ENCODE data around the gene FGF12.

Gene FGF12

DNA sequence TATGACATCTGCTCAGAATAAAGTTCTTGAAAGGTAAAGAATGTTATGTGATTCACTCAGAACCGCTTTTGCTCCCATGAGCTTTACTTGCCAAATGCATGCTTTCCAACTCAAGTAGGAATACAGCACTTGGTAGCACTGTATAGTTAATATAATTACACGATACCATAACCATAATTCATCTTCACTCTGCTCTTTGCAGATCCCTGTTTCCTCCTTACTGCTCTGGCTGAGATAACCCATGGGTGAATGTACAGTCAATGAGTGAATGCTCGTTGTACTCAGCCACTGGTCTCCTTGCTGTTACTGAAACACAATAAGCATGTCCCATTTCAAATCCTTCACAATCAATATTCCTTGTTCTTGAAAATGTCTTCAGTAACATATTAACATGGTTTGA, 550.0 kb downstream of the FGF12 start:
- no peak for DNase-seq

DNA sequence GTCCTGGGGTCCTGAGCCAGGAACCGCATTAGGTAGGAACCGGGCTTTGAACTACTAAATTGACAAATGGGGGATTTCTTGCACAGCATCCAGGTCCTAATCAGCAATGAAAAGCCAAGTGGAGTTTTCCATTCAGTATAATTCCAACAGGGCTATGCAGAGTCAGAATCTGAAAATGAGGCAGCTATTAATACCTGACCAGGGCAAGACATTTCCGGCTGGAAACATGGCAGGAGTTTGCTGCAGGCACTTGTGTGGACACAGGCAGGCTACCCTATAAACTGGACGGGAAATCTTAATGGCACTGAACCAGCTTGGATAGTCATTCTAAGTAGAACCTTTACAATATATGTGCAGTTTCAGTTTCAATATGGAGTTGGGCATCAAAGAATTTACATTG, 553.1 kb downstream of the FGF12 start:
- no peak for DNase-seq

DNA sequence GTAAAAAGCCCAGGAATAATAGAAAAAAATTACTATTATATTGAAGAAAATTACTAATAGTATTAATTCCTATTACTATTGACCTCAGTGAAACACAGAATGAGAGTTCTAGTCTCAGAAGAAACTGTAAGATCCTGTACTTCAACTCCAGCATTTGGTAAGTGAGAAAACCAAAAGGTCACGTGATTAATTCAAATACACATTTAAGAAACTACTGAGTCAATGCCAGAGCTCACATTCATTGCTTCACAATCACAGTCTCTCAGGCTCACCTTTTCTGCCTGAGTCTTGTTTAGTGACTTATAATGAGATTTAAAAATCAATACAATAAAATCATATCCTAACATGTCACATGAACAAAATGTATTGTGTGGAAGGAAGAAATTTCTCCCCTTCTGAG, 556.1 kb downstream of the FGF12 start:
- no peak for DNase-seq

DNA sequence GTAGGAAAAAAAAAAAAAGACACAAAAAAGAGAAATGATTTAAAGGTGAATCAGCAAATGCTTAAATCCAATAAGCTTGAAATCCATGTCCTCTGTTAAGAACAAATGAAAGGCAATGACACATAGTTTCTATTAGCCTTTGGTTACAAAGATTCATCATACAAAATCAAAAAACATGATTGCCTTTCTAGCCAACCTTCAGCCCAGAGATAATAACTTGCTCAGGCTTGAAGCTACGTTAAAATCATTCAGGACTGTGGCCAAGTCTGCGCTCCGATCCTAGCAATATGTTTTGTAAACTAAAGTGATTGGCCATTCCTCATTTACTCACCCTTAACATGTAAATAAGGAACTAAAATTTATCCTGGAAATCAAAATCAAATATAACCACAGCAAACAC, 556.7 kb downstream of the FGF12 start:
- no peak for DNase-seq

DNA sequence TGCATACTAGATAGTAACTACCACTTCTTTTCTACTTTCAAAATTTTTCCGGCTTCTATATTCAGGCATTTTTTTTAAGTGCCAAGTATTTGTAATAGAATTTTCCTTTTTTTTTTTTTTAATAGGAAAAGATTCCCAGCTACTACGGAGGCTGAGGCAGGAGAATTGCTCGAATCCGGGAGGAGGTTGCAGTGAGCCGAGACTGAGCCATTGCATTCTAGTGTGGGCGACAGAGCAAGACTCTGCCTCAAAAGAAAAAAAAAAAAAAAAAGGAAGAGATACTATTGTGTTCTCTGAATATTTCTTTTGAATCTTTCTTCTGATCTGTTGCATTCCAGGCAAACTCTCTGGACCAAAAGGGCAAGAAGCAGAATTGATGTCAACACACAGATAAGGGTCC, 557.3 kb downstream of the FGF12 start:
- DNase-seq: no peak

DNA sequence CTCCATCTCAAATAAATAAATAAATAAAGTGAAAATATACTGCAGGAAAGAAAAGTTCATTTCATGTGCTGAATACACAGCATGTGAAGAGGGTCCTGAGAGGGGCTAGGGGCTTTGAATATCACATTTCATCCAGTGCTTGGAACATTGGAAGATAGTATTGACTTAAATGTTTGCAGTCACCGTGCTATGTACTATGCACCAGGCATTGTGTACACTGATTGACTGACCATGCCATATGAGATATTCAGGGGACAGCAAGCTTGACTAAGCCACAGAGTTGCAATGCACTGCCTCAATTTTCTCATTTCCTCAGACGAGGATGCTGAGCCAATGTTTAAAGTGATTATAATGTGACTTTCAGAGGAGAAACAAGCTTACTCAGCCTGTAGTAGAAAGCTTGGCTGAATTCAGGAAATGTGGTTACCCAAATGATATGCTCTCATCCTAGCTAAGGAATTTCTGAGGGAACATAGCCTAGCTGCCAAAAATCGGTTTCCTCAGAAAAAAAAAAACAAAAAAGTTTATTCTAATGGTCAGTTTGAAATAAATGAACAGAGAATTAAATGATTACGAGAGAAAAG, 557.9 kb downstream of the FGF12 start:
- no peak for DNase-seq

DNA sequence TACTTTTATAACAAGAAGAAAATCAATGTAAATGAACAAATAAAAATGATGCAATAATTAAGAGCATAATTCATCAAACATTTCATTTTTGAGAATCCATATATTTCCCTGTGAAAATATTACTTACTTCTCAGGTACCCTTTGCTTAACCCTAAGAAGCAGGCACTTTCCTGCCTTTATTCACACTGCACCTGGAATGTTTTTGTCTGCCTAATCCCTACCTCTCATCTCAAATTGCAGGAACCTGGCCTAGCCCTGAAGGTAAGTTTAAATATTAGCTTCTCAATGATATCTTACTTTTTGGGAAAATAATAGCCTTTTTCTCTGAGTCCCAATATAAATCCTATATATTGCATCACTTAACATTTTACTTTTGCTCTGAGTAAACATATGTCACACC, 559.1 kb downstream of the FGF12 start:
- DNase-seq: no peak

DNA sequence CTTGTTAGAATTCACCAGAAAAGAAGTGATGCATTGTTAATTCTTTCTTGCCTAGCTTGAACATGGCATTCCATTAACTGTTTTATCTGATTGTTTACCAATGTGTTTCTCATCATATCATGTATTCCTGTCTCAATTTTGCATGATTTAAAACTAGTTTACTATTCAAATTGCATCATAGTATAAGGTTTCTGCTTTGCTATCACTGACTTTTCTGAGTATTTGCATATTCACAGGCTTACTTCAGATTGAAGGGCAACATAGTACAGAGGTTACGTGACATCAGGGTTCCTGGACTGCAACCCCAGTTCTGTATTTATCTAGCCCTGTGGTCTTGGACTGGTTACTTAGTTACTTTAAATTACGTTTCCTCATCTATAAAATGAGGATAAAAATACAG, 561.8 kb downstream of the FGF12 start:
- no peak for DNase-seq

DNA sequence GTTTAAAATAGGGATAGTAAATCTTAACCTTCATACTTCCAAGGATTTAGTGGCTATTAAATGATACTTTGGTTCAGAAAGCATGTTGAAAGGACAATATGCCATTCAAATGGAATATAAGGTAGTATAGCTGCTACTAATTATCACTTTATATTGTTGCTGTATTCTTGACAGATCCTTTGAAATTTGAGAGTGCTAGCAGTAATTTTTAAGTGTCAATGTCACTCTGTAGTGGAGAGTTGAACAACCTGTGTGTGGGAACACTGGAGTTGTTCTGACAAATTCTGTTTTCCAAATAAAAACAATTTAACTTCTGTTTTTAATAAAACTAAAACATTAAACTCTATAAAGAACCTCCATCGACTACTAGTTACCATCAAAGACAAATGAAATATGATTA, 565.7 kb downstream of the FGF12 start:
- no peak for DNase-seq

DNA sequence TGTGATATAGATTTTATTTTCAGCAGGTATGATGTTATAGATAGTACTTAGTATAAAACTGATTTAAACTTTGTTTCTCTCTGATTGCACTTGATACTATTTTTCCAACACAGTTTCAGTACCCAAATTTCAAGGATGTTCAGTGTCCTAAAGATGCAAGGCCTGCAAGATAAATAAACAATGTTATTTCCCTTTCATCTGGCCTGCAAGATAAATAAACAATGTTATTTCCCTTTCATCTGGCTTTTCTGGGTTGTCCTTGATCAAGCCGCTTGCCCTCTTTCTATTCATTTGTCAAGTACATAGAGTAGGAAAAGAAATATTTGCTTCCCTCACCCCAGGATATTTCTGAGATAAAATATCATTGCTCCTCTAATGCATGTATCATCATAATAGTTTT, 571.0 kb downstream of the FGF12 start:
- no peak for DNase-seq

DNA sequence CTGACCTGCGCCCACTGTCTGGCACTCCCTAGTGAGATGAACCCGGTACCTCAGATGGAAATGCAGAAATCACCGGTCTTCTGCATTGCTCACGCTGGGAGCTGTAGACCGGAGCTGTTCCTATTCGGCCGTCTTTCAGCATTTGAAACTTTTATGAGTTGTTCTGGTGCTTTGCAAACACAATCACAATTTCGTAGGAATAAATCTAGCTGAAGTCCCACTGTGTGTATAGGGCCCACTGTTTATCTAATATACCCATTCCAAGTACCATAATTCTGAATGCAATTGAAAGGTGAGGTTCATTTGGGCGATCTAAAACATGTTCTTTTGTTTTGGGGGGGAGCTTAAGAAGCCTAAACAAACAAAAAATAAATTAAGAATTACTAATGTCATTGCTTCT, 572.1 kb downstream of the FGF12 start:
- DNase-seq: no peak

DNA sequence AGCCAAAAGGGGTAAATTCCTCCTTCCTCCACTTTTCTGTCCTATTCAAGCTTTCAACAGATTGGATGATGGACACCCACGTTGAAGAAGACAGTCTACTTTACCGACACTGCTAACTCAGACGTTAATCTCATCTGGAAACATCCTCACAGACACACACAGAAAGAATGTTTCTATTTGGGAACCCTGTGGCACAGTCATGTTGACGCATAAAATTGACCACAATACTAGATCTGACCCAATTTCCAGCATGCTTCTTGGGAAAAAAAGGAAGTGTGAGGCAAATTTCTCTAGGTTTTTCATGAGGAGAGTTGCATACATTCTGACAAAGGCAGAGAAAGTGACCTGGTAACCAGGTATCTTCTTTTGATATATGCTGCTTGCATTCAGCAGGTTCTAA, 594.1 kb downstream of the FGF12 start:
- no peak for DNase-seq

DNA sequence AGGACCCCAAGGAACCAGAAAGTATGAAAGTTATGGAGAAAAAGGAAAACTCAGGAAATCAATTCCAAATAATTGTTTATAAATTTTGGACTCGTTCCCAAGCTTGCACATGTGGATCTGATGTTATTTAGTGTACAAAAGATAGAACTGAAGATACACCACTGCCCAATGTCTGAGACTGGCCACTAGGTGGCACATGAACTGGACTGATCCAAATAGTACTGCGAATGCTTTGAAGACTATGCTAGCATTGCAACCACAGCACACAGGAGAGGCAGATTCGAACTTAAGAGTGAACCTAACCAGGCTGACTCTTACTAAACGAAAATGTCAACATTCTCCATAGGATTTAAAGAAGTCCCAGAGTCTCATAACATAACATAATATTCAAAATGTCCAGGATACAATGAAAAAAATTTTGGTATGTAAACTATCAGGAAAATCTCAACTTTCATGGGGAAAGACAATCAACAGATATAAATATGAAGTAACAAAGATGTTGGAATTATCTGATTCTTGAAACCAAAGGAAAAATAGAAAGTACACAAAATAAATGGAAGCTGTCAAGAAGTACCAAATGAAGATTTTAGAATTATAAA, 596.7 kb downstream of the FGF12 start:
- no peak for DNase-seq

DNA sequence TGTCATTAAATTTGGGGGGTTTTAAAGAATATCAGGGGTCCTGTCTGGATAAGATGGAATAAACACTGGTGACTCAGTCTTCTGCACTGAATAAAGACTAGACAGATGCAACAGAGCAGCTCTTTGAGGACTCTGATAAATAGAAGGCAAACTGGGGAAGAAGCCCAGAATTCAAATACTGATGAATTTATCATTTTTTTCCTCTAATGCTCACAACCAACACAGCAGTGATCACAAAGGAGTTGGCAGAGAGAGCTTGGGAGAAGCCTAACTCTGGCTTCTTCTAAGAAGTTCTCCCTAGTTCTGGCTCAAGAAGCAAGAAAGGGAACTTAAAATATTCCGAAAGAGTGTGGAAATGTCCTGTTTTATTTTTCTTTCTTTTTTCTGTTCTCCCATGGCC, 597.8 kb downstream of the FGF12 start:
- no peak for DNase-seq

DNA sequence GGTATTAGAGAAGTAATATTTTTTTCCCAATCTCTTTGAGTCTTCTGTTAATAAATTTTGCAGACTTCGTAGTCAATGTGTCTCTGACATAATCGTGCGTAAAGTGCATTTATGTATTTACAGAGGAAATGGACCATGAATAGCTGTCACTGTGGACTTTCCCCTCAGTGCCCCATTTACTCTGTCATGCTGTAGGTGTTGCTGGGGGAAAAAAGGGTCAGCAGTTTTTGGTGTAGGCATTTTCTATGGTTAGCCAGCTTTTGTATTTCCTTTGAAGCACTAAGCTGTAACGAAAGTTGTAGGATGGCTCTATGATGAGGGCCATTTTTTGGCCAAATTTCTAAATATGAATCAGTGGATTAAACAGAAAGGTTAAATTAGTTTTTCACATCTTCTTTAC, 598.4 kb downstream of the FGF12 start:
- DNase-seq: no peak

DNA sequence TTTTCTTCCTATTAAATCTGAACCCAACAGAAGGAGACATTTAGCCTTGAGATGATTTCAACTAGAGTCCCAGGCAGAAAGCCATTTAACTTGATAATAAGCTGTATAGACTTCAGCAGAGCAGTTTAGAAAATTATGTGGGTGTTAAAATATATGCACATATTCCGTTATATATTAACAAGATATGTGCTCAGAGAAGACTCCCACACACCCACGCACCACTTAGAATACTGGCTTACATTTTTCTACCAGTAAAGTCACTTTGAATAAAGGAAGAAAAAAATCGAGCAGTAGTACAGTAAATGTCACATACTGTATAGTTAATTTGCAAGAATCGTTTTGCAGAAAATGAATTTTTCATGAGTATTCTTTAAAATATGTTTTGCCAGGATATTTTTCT, 599.3 kb downstream of the FGF12 start:
- DNase-seq: no peak

DNA sequence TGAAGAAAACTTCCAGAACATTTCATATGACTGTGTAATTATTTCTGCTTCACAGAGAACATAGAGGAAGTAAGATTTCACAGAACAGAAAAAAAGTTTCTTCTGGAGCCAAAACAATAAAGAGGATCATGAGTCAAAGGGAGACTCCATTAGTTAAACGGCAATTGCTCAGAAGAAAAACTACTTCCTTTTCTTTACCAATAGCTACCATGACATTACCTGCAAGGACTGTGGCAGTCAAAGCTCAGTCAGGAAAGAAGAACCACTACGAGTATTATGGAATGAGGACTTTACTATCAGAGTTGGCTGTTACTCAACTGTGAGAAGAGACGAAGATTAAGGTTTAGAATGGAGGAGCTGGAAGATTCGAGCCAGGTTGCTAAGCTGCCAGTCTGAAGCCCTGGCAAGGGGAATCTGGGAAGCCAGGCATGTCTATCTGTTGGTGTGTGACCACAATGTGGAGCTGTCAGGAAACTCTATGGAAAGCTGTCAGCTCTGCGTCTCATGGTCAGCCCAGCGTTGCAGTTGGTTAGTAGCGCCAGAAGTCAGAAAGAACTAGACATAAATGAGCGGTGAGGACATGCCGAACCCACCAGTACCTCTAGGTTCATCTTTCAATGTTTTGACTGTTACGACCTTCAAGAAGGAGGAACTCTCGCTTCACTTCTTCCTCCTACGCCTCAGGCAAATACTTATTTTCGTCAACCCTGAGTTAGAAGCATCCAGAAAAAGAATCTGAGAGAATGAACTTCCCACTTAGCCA, 604.3 kb downstream of the FGF12 start:
- DNase-seq: no peak

DNA sequence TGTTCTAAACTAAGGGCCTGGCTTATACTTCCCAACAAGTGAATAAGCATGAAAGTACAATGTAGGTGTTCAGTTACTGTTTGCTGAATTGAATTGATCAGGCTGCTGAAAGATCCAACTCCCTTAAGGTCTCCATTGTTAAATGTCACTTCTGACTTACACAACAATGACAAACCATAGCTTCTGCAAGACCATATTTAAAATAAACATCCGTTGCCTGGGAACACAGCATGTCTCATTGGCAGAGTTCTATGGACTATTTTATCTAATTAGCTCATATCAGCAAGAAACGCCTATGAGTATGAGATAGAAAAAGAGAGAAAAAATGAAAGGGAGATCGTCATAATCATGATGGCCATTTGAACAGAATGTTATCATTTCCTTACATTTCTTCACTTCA, 605.4 kb downstream of the FGF12 start:
- no peak for DNase-seq

DNA sequence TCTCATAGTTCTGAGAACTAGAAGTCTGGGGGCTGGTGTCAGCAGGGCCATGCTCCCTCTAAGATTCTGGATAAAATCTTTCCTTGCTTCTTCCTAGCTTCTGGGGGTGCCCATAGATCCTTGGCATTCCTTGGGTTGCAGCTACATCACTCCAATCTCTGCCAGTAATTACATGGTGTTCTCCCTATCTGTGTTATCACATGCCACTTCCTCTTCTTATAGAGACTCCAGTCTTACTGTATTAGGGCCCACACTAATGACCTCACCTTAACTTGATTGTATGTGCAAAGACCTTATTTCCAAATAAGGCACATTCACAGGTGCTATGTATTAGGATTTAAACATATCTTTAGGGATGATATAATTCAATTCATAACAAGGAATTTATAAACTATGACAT, 618.5 kb downstream of the FGF12 start:
- DNase-seq: no peak

DNA sequence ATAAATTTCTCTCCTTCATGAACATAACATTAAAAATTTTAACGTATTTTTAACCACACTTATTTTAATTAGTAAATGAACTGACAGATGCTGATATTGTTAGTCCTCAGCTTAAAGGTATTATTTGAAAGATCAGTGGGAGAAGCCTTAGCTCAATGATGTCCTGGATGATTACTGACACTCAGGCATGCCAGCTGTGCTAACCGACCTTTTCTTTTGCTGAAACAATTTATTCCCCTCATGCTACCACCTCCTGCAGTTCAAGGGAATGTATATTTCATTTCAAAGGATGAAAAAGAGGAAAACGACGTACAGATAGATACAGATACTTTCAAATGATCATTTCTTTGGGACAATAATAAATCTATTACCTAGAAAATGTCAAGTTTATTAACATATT, 620.8 kb downstream of the FGF12 start:
- no peak for DNase-seq

DNA sequence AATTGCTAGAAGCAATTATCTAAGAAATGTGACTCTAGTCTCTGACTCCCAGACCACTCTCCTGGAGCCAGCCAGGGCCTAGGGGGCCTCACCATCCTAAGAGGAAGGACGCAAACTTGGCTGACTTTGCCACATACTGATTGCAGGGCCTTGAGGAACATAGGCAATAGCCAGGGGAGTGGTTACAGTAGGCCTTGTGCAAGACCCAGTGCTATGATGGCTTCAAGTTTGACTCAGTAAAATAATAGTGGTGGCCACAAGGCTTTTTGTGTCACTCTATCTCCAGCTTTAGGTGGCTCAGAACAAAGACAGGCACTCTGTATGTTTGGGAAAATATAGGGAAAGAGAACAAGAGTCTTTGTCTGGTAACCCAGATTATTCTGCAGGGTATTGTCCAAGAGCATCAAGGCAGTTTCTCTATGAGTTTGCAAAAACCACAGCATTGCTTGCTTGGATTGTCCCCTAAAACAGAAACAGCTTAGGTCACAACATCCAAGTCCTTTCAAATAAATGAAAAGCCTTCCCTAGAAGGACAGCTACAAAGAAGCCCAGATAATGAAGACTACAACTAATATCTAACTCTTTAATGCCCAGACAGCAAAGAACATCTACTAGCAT, 634.8 kb downstream of the FGF12 start:
- DNase-seq: no peak

DNA sequence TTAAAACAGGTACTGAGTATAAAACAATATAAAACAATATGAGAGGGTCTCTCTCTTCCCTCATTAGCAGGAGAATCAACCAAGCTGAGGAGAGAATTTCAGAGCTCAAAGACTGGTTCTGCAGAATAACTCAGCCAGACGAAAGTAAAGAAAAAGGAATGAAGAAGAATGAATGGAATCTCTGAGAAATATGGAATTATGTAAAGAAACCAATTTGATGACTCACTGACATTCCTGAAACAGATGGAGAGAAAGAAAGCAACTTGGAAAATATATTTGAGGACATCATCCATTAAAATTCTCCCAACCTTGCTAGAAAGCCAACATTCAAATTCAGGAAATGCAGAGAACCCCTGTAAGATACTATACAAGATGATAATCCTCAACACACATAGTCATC, 635.5 kb downstream of the FGF12 start:
- no peak for DNase-seq

DNA sequence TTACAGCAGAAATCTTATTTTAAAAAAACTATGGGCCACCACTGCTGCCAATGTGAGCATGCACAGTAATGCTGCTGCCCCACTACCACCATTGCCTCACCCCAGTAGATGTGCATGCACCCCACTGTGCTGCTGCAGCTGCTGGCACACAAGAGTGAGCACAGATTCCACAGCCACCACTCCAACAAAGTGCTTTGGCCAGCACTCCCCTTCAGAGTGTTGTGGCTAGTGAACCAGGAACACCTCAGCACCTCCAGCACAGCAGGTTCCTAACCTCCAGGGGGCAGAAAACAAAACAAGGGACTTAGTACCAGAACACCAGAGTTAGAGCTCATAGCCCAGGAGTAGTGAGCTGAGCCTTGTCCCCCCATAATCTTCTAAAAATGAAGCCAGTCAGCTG, 636.8 kb downstream of the FGF12 start:
- DNase-seq: no peak
